ENCODE measurements around the gene HS2ST1. TPM values are rescaled to one million over a fixed set of nuclear protein-coding genes. Genes with fewer than 3 reads are reported as not detected.

The HS2ST1 gene
- total and polyA plus RNA-seq, 9 donors, result 11.5 to 31.6 (median 21.8) TPM

- Histone ChIP-seq H3K36me3 (no peaks in the 10 kb centered on the region), H3K9me3 (no peaks in the 10 kb centered on the region), H3K27me3 (no peaks in the 10 kb centered on the region), H3K4me1 (ENCODE audit: insufficient read depth) (peaks cover 2% of the 10 kb centered on the region), H3K27ac (no peak overlapping the region), H3K4me3 (no peak overlapping the region)
- intact Hi-C loops (cut with DNase I), result no loop called here
- no peak for DNase-seq
- WGBS, 3 donors, result 20 to 54% (median 27%) methylated on average over 2 of the region's 2 CpGs
- TF ChIP-seq POLR2A (IDR thresholded peaks at IDR 0.05) (no peak), EP300 (IDR thresholded peaks at IDR 0.05) (no peak)
- TF ChIP-seq, protein P1, sequence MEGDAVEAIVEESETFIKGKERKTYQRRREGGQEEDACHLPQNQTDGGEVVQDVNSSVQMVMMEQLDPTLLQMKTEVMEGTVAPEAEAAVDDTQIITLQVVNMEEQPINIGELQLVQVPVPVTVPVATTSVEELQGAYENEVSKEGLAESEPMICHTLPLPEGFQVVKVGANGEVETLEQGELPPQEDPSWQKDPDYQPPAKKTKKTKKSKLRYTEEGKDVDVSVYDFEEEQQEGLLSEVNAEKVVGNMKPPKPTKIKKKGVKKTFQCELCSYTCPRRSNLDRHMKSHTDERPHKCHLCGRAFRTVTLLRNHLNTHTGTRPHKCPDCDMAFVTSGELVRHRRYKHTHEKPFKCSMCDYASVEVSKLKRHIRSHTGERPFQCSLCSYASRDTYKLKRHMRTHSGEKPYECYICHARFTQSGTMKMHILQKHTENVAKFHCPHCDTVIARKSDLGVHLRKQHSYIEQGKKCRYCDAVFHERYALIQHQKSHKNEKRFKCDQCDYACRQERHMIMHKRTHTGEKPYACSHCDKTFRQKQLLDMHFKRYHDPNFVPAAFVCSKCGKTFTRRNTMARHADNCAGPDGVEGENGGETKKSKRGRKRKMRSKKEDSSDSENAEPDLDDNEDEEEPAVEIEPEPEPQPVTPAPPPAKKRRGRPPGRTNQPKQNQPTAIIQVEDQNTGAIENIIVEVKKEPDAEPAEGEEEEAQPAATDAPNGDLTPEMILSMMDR (IDR thresholded peaks at IDR 0.05), result no peak
Observed at GRCh38 chr1:87077959-87078639, 163.7 kb downstream of the HS2ST1 start.

DNA sequence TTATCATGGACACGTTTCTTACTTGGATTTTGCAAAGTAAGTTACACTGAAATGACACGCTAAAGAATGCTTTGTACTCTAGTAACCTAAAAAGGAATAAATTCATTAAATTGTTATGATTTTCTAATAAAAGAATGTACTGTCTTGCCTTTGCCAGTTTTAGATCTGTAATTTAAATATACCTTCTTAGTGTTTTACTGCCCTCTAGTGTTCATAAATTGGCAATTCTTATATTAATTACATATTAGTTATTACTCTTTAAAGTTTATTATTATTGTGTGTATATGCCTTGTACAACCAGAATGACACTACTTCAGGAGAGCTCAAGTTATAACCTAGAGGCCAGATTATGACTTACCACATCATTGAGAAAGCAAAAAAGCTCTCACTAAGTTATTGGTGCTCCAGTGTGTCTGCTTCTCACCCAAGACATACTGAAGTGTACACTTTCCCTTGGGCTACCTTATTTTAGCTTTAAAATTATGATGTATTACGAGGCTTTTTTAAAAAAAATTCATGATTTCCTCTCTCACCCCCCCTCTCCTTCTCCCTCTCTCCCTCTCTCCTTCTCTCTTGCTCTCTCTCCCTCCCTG is 169.9 kb downstream of the HS2ST1 start:
- no peaks in the 10 kb centered on the region for H3K27me3 ChIP-seq
- TF ChIP-seq EP300 (IDR thresholded peaks at IDR 0.05), result no peak
- TF ChIP-seq, protein P1 (IDR thresholded peaks at IDR 0.05), result peak; percentile 26 to 49 (median 45)
- no peaks in the 10 kb centered on the region for H3K4me1 ChIP-seq (ENCODE audit: insufficient read depth)
- no peaks in the 10 kb centered on the region for H3K9me3 ChIP-seq
- 18 to 22% (median 21%) methylated on average over 3 of the region's 3 CpGs for WGBS, 3 donors
- no peaks in the 10 kb centered on the region for H3K36me3 ChIP-seq
- H3K4me3 ChIP-seq, result no peak overlapping the region
- intact Hi-C loops (cut with DNase I), result loop anchor here (5.0 to 10.0 kb wide), 3 partner anchors 250 to 380 kb away; partner anchors contain the start of gene SH3GLB1 (in 1 of the 4)
- no peak overlapping the region for H3K27ac ChIP-seq
- DNase-seq, result no peak

DNA sequence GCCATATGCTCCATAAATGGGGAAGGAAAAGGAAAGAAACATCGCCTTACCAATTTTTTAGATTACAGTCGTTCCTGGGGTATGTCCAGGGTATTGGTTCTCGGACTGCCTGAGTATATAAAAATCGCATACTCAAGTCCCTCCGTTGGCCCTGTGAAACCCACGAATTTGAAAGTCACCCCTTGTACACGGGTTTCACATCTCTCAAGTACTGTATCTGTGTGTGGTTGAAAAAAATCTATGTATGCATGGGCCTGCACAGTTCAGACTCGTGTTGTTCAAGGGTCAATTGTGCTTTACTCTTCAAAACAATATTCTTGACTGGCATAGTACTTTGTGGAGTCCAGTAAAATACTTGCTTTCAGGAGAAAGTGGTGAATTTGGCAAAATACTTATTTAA is 171.7 kb downstream of the HS2ST1 start:
- intact Hi-C loops (cut with DNase I), result loop anchor here (10.0 kb wide), 2 partner anchors 251 to 381 kb away; partner anchors contain the start of gene SH3GLB1 (in 1 of the 4)

GRCh38 chr1:87089070-87089736 is 174.8 kb downstream of the HS2ST1 start:
- H3K4me3 ChIP-seq, result no peak overlapping the region
- intact Hi-C loops (cut with DNase I), result loop anchor here (10.0 kb wide), 2 partner anchors 254 to 384 kb away; partner anchors contain the start of gene SH3GLB1 (in 1 of the 4)
- TF ChIP-seq, protein P1 (IDR thresholded peaks at IDR 0.05), result no peak
- TF ChIP-seq EP300 (IDR thresholded peaks at IDR 0.05) (no peak), POLR2A (IDR thresholded peaks at IDR 0.05) (no peak)

More for the DNA sequence above, 171.7 kb downstream of the HS2ST1 start:
- WGBS, 3 donors, result 92% methylated on average over 8 of the region's 8 CpGs
- DNase-seq, result no peak
- Histone ChIP-seq H3K9me3 (no peaks in the 10 kb centered on the region), H3K27ac (no peak overlapping the region), H3K36me3 (no peaks in the 10 kb centered on the region), H3K27me3 (no peaks in the 10 kb centered on the region), H3K4me1 (ENCODE audit: insufficient read depth) (no peaks in the 10 kb centered on the region), H3K4me3 (no peak overlapping the region)
- TF ChIP-seq, protein P1 (IDR thresholded peaks at IDR 0.05), result no peak
- no peak for TF ChIP-seq EP300 (IDR thresholded peaks at IDR 0.05)
- no peak for TF ChIP-seq POLR2A (IDR thresholded peaks at IDR 0.05)

More at GRCh38 chr1:87089070-87089736, 174.8 kb downstream of the HS2ST1 start:
- Histone ChIP-seq H3K4me1 (ENCODE audit: insufficient read depth) (no peaks in the 10 kb centered on the region), H3K27me3 (no peaks in the 10 kb centered on the region), H3K36me3 (no peaks in the 10 kb centered on the region), H3K9me3 (no peaks in the 10 kb centered on the region), H3K27ac (no peak overlapping the region)
- no peak for DNase-seq
- WGBS, 3 donors, result 73 to 76% (median 75%) methylated on average over 5 of the region's 5 CpGs

Measured in ovary (tissue), 9 donors.